HL-60 (cell line): ENCODE measurements around the gene PABPN1.
A peak's percentile ranks its signal among the peaks of the same experiment; 100 is the strongest.

ENCODE experiments used
- GABPA ChIP-seq: IDR thresholded peaks from 2 replicates; pipeline ENCODE4 v1.6.1; 2012; ENCODE audit warnings: low read depth
- POLR2AphosphoS5 ChIP-seq: IDR thresholded peaks from 2 replicates; pipeline ENCODE4 v1.6.1; 2012; ENCODE audit warnings: low read depth
- TF ChIP-seq, protein P1 (sequence below): IDR thresholded peaks from one replicate; pipeline ENCODE4 v1.5.1; 2011; ENCODE audit warnings: low read length, control low read depth, inconsistent platforms; ENCODE audit not compliant: insufficient read depth
- TF ChIP-seq, protein P2 (sequence below): IDR thresholded peaks from 2 replicates; pipeline ENCODE4 v1.6.1; 2012; ENCODE audit warnings: low read depth; ENCODE audit not compliant: insufficient replicate concordance

DNA sequence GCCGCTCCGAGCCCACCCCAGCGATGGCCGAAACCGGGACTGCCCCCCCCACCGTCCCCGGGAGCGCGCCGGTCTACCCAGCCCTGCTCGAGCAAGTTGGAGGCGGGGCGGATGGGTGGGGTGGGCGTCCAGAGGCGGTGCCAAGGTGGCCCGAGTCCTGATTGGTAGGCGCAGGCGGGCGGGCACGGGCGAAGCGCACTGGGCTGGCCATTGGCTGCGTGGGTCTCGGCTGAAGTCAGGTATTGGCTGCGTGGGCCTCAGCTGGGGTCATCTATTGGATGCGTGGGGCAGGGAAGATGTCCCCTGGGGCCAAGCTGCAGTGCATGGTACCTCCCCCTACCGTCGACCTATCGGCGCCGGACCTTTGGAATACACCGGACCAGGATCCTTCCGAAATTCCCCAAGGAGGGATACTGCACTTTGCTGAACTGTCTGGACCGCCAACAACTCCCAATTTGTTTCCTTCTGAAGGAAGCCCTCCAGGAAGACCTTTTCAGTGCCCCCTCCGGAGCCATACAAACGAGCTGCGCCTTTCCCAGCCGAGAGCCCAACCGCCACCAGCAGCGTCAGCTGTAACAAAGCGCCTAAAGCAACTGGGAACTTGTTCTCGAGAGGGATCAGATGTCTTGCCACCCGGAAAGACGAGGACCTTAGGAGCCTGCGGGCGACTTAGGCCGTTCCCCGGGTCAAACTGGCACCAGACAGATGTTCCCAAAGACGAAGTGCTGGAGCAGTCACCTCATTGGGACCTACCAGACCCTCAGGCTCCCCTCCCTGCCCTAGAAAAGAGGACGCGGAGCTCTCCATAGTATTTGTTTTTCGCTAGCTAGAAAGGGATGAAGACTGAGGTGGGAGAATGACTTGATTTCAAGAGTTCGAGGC, 35.0 kb upstream of the PABPN1 start, which contains the start of gene HOMEZ:
- TF ChIP-seq, protein P1, sequence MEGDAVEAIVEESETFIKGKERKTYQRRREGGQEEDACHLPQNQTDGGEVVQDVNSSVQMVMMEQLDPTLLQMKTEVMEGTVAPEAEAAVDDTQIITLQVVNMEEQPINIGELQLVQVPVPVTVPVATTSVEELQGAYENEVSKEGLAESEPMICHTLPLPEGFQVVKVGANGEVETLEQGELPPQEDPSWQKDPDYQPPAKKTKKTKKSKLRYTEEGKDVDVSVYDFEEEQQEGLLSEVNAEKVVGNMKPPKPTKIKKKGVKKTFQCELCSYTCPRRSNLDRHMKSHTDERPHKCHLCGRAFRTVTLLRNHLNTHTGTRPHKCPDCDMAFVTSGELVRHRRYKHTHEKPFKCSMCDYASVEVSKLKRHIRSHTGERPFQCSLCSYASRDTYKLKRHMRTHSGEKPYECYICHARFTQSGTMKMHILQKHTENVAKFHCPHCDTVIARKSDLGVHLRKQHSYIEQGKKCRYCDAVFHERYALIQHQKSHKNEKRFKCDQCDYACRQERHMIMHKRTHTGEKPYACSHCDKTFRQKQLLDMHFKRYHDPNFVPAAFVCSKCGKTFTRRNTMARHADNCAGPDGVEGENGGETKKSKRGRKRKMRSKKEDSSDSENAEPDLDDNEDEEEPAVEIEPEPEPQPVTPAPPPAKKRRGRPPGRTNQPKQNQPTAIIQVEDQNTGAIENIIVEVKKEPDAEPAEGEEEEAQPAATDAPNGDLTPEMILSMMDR, result no peak
- TF ChIP-seq GABPA (no peak), POLR2AphosphoS5 (0 out of 2 replicates have a peak, but pooled peaks have one; percentile 32)
- TF ChIP-seq, protein P2, sequence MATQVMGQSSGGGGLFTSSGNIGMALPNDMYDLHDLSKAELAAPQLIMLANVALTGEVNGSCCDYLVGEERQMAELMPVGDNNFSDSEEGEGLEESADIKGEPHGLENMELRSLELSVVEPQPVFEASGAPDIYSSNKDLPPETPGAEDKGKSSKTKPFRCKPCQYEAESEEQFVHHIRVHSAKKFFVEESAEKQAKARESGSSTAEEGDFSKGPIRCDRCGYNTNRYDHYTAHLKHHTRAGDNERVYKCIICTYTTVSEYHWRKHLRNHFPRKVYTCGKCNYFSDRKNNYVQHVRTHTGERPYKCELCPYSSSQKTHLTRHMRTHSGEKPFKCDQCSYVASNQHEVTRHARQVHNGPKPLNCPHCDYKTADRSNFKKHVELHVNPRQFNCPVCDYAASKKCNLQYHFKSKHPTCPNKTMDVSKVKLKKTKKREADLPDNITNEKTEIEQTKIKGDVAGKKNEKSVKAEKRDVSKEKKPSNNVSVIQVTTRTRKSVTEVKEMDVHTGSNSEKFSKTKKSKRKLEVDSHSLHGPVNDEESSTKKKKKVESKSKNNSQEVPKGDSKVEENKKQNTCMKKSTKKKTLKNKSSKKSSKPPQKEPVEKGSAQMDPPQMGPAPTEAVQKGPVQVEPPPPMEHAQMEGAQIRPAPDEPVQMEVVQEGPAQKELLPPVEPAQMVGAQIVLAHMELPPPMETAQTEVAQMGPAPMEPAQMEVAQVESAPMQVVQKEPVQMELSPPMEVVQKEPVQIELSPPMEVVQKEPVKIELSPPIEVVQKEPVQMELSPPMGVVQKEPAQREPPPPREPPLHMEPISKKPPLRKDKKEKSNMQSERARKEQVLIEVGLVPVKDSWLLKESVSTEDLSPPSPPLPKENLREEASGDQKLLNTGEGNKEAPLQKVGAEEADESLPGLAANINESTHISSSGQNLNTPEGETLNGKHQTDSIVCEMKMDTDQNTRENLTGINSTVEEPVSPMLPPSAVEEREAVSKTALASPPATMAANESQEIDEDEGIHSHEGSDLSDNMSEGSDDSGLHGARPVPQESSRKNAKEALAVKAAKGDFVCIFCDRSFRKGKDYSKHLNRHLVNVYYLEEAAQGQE, result peak; percentile 67
